Activated naive CD4-positive, alpha-beta T cell treated with Interleukin-2 at 50 U/mL for 16 hours (primary cell): ENCODE data around the gene MYEF2.

Source experiments
- DNase-seq: peaks from one replicate; pipeline ENCODE4 v3.0.0-alpha.2; 2020

MYEF2 gene

DNA sequence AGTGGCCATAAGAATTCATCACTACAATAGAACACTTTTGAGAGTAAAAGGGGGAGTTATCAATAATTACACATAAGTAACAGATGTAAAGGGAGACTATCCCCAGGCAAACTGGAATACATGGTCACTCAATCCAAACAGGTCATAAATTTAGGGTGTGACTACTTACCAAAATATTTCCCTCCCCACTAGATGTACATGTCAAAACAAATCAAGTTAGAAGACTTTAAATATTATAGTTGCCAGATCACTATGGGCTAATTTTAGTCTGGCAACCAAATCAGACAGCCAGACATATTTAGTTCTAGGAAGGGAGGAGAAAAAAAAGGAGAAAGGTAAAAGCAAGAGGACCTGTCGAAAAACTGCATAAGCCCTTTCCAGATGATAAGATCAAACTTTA is 34.2 kb downstream of the MYEF2 start:
- no peak for DNase-seq

DNA sequence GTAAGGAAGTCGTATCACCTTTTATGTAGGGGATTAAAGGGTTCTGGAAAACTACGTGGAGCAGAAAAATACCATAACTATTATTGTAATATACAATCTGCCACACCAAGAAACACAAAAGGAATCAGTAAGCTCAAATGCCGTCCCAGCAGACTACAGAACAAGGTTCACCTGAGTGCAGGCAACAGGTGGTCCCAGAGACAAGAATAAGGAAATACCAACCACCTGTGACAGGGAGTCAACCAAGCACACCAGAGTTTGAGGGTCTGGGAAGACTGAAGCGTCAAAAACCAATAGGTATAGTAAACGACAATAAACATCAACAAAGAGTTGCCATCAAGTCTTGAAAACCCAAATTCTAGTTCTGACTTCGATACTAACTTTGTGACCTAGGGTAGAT is 45.2 kb downstream of the MYEF2 start:
- no peak for DNase-seq

DNA sequence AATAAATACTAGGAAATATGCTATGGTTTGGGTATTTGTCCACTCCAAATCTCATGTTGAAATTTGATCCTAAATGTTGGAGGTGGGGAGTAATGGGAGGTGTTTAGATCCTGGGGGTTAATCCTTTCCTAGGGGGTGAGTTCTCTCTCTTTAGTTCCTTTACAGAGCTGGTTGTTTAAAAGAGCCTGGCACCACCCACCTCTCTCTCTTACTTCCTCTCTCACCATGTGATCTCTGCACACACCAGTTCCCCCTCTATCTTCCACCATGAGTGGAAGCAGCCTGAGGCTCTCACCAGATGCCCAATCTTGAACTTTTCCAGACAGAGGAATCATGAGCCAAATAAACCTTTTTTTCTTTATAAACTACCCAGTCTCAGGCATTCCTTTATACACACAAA is 46.8 kb downstream of the MYEF2 start:
- DNase-seq: no peak

DNA sequence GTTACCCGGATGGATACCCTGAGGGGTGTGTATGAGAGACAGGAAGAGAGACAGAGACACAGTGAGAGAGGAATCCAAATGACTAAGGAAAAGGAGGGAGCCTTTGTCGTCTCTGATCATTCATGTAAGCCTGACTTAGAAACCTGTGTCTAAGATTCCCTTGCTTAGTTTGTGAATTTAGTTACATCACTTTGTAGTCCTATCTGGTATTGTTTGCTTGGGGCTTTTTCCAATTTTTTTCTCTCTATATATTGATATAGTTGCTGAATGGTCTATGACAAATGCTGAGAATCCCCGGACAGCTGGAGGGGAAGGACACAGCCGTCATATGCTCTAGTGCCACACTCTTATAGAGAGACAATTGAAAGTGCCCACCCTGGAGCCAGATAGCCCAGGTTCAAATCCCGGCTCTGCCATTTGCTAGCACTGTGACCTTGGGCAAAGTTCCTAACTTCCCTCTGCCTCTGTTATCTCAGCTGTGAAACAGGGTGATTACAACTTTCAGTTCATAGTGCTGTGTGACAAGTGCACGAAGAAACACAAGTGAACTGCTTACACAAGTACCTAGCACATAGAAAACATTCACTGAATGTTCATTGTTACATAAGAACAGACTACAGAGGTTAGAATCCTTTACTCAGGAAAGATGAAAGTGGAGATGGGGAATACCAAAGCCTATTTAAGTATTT is 51.3 kb downstream of the MYEF2 start:
- no peak for DNase-seq

DNA sequence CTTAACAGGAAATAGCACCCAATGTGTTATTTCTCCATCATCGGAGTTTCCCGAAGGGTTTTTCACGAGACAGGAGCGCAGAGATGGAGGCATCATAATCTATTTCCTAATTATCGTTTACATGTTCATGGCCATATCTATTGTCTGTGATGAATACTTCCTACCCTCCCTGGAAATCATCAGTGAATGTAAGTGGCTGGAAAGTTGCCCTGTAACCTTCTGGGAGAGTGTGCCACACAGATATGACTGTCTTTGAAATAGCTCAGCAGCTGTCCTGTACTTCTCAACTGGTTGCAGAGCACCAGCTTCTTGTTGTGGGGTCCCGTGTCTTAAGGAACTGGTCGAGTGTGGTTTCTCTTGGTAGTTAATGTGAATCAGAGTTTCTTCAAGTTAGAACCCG is 56.2 kb downstream of the MYEF2 start:
- no peak for DNase-seq

DNA sequence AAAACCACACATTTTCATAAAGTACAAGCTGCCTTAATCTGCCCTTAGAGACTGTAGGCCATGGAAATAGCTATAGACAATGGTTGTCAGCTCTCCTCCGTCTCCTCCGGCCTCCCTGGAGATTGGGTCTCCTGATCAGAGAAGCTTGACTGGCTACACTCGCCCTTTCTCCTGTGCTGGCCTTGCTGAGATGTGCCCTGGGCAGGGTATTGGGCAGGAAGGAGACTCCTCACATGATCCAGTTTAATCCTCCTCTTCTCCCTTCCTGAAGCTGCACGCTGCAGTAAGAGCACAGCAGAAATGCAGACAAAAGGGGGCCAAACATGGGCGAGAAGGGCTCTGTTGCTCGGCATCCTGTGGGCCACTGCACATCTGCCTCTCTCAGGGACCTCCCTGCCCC is 57.4 kb downstream of the MYEF2 start, which contains the start of gene SLC24A5:
Gene SLC24A5, plus strand, starts transcription at position 246 of the 400 bp plus-strand sequence. Its CDS starts 55 bp downstream, at position 301.
- no peak for DNase-seq

DNA sequence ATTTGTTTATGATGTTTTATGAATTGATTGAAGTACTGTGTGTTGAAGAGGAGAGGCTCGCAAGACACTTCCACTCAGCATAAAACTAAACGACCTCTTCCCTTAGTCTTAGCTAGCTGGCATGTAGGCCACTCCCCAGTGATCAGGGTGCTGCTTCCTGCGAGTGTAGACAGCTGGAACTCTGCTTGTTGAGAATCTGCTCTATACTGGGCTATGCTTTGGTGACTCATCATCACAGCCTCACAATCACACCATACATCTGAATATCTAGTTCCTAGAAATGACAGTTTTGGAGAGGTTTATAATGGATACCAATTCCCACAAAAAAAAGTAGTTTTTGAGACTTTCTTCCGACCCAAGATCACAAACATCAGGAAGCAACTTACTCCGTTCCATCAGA is 58.8 kb downstream of the MYEF2 start:
- DNase-seq: no peak

DNA sequence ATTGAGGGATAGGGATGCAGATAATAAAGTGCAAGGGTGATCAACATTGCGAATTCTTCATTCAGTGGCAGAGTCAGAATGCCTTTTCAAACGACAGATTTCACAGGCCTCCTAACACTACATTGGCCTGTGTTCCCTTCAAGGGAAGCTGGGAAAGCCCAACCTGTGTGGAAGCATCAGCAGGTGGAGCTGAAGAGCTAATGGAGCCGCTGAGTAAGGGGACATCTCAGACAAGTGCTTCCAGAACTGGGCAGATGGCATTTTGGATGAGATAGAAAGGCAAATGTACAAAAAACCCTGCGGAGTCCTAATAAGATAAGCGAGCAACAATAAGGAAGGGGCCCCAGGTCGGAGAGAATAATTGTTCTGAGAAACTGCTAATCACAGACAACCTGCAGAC is 65.9 kb downstream of the MYEF2 start:
- no peak for DNase-seq

DNA sequence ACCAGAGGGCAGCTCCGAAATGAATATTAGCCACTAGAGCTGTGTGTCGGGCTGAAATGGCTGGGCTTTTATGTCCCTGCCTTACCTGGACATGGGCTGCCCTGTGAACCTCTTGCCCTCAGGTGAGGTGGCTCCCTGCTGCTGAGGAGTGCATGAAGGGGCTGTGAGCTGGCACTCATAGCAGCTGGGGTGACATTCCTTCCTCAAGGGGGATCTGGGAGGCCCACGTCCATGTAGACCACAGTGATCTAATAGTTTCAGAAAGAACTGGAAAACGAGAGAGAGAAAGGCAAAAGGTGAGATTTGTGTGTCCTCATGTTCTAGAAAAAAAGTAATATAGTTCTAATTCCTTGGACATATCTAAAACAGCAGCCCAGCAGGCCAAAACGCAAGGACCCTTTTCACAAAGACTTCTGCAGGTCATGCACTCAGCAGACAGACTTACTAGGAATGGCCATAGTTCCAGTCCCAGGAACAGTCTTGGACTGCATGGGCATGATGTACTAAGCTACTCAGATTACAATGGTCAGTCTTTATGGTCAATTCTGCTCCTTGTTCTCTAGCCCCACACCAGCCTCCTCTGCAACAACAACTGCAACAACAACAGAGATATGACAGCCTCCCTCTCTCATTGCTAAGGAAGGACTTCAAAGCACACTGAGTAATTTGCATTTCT is 68.1 kb downstream of the MYEF2 start:
- no peak for DNase-seq

DNA sequence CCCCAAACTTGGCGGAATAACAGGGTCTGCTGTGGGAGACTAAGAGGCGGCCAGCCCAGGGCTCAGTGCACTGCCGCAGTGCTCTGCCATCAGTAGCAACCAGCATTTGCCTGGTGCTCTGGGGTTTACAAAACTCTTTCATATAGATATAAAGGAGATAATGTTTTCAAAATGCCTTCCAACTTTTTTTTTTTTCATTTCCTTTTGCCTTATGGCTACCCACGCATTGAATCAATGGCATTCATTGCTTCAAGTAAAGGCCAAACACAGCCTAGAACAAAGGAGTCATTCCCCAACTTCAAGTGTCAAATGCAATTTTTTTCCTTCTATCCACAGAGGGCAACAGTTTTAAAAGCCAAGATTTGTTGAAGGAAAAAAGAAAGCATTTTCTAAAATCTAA is 68.9 kb downstream of the MYEF2 start:
- no peak for DNase-seq

DNA sequence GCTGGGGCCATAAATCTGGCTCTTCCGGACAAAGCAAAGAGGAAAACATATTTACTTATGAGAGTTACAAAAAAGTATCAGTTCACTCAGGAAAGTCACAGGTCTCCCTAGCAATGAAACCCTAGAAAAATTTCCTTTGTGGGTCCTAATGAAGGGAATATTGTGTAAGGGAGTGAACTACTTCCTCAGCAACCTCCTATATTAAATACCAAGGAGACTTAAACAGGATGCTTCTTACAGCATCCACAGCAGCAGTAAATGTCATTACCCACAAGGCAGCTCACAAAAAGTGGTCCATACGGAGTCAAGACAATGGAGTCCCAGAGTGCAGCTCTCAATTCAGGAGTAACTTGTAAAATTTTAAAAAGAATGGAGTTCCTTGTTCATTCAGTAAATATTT is 72.2 kb downstream of the MYEF2 start:
- DNase-seq: no peak

DNA sequence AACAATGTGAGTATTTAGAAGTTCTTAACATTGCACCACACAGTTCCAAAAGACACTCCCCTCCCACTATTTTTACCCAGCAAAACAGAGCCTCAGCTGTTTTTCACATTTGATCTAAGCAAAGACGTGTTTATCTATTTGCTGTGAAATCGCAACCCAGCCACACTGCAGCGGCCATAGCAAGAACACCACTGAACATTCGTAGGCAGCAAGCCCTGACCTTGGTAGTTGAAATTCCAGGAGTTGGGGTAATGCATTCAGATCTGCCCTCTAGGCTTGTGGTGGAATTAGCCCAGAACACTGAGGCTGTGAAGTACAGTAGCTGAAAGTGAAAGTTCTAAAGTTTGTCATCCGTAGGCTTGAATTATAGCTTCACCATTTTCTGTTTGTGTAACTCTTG is 74.4 kb downstream of the MYEF2 start:
- DNase-seq: no peak

DNA sequence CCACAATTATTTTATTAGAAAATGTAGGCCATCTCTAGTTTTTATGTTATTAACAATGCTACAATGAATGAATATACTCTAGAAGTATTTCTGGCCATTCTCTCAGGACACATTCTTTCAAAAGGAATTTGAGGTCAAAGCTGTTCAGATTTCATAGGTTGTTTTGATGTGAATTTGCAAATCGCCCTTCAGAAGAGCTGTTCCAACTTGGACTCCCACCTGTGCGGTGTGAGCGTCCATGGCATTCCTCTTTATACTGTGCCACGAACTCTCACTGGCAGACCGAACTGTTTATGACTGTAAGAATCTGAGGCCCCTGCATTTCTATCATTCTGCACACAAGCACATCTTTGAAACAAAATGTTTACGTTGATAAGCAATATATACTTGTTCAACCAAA is 75.9 kb downstream of the MYEF2 start:
- DNase-seq: no peak

DNA sequence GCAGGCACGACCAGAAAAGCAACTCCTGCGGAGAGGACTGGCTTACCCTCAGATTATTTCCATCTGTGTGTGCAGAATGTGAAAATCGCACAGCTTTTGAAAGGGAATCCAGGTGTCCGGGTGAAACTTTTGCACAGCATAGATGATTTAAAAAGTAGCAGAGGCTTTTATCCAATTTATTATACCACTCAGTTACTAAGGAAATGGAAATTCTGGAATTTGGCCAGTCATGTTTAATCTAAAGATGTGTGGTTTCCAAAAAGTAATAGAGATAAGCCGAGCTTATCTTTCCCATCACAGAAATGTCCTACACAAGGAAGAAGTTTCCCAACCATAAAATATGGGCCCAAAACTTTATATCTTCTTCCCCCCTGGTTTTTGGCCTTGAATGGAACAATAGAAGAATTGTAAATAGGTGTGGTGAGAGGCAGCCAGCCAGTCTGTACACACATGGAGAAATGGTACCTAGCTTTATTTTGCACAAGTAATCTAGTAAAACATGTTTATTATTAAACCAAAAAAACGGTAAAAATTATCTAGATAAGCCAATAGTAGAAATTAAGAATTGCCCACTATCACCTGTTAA is 76.6 kb downstream of the MYEF2 start:
- no peak for DNase-seq

DNA sequence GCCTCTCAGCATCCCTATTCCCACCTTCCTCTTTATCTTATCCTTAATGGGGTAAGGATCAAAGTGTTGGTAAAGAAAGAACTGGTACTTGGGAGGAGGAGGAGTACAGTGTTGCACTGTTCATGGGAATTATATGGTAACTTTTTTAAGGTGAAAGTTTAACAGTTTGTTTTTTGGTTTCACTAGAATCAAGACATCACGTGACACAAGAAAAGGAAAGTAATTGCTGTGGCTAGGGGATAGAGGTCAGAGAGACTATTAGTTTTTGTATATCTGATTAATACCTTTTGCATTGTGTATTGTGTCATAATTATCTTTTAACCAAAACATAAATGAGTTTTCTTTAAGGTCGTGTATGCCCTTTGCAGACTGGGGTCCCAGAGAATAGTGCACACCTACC is 80.8 kb downstream of the MYEF2 start:
- no peak for DNase-seq

DNA sequence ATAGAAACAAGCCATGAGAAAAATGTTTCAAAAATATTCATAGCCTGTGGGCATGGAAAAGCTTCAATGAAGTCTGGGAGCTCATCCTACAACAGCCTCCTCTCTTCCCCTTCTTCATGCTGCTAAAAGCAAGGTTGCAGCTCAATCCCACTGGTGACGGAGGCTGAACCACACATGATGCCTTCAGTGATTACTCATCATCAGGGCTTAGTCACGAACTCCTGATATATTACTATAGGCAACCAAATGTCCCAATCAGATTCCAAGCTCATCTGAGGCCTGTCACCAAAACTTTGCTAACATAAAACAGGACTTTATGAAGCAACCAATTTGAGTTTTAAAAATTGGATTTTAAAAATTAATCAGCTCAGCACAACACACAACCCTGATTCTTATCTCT is 81.3 kb downstream of the MYEF2 start:
- no peak for DNase-seq

DNA sequence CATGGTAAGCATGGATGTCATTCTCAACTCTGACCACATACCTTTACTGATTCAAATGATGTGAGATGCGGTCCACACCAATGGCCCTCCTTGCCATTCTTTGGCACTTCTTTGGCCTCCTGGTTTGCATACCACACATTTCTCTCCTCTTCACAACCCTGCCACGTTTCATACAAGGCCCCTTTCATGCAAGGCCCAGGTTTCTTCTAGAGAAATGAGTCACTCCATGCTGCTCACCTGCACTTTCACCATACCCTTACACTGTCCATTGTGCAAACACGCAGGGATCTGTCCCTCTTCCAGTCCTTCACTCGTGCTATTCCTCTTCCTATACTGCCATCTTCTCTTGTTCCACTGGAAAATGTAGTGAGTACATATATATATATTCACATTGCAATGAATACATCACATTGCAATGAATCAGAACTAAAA is 81.7 kb downstream of the MYEF2 start:
- no peak for DNase-seq

DNA sequence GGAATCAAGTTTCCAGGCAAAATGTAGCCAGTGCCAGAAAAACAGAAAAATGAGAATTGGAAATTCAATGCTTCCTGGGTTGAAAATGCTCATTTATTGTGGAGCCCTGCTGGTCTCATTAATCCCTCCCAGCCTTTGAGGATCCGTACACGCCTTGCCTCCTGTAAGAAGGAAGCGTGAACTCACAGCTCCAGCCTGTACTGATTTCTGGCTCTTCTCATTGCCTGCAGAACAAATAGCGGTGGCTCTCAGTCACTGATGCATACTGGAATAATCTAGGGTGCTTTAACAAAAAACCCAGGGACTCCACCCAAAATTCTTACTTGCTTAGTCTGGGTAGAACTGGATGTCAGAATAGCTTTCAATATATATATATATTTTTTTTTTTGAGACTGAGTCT is 86.6 kb downstream of the MYEF2 start:
- DNase-seq: no peak

DNA sequence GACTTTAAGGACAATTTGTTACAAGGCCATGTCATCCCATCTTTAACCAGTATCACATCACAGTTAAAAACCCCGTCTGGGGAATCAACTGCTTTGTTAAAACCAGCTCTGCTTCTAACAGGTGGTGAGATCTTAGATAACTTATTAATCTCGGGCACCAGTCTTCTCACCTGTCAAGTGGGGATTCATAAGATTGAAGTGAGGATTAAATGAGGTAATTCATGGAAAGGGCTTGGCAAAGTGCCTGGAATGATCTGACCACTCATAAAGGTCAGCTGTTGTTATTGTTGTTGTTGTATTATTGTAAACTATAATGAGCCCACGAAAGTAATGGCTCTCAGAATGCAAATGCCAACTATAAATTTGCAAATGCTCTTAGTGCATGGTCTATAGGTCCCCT is 87.4 kb downstream of the MYEF2 start:
- DNase-seq: no peak

DNA sequence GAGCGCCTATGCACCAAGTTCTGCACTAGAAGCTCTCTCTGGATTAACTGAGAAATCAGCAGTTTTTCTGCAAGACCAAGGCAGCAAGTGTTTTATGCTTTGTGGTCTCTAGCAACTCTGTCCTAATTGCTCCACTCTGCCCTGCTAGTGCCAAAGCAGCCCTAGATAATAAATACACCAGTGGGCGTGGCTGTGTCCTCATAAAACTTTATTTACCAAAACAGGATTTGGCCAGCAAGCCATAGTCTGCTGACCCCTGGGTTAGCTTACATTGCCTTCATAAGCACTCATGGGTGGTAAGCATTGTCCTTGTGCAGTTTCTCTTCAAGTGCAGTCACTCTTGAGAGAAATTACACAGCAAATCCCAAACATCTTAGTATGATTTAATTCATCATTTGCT is 88.0 kb downstream of the MYEF2 start:
- no peak for DNase-seq

DNA sequence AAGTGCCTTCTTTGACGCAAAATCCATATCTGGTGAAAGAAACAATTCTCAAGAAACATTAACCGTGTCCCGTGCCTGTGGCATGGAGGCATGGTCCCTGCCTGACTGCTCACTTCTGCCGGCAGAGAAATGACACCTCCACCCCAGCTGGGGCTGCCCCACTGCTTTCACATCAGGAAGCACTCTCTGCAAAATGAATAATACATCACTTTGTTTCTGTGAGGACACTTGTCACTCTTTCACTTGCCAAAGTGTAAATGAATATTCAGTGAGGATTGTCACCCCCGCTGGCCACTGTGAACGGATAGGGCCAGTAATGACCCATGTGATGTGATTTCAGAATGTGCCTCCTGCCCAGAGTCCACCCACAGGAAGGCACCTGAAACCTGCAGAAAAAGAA is 88.4 kb downstream of the MYEF2 start:
- no peak for DNase-seq

DNA sequence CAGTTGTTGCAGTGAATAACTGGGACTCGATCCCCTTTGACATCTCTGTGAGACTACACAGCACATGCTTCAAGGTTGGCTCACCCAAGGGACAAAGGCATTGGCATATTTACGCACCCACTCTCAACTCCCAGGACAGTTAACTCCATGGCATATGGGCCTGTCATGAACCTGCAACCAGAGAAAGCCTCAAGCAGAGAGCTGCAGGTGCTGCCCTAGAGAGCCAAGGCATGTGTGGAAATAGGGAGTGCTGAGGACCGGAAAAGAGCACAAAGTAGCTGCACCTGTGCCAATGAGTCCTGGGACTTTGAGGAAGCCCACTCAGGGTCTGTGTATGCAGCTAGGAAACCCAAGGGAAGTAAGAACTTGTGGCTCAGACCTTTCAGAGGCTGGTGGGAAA is 90.3 kb downstream of the MYEF2 start:
- no peak for DNase-seq

DNA sequence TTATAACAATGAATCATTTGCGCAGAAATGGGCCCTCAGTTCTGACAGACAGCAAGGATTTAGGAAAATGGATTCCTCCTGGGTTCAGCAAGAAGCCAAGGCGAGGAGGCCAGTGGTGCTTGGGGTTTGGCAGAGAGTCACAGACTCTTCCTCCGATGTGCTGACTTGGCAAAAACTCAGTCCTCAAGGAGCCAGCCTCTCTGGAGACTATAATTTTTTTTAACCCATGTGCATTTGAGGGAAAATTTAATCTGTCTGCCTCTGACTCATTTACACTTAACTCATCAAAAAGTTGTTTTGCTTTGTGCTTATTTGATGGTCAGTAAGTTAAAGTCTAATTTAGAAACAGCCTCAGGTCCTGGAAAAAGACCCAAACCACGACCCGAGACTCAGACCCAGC is 91.5 kb downstream of the MYEF2 start:
- DNase-seq: no peak

DNA sequence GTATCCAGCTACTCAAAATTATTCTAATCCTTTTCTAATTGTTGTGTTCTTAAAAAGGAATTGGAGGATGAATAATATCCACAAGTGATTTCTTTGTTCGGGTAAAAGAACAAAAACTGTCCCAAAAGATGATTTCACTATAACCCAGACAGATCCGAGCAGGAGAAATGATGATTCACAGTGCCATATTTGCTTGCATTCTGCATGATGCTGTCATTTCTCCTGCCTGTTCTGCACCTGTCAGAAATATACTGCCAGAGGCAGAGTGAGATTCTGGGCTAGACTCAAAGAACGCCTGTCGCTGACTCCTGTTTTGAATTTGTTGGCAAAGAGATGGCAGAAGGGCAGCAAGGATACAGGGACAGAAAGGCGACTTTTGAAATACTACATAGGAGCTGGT is 92.0 kb downstream of the MYEF2 start:
- DNase-seq: no peak

DNA sequence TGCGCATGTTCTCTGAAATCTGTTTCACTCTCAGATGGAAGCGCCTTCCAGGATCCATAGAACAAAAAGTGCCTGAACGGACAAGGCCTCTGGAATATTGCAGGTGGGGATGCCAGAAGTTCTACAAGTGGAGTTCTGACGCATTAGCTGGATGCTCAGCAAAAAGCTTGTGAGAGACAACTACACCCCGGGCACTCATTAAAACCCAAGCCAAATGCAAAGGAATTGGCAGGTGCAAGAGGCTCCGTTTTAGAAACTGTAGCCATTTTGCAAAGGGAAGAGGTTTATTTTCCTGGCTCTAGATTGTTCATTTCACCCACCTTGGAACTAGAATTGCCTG is 92.5 kb downstream of the MYEF2 start:
- DNase-seq: no peak
